AG20443 (cell line): ENCODE results near the gene LNPEP.
A peak's percentile ranks its signal among the peaks of the same experiment; 100 is the strongest.

Source experiments
- DNase-seq: peaks from one replicate; pipeline ENCODE4 v3.0.0; 2012; ENCODE audit warnings: low spot score, mixed read lengths

Gene LNPEP

GRCh38 chr5:96935559-96936430, at the start of gene LNPEP:
Gene LNPEP (plus strand): TSS chr5:96936080. CDS start chr5:96936156, 76 bp downstream.
- DNase-seq, result peak; percentile 94

GRCh38 chr5:96893342-96893741, 42.5 kb upstream of the LNPEP start:
- peak; percentile 35 for DNase-seq

- DNase-seq, result no peak
These were observed 39.6 kb upstream of the LNPEP start for GRCh38 chr5:96896276-96896675.

- no peak for DNase-seq
These were observed 39.1 kb upstream of the LNPEP start for GRCh38 chr5:96896806-96897205.

- no peak for DNase-seq
These were observed 34.5 kb upstream of the LNPEP start for GRCh38 chr5:96901384-96901783.

DNA sequence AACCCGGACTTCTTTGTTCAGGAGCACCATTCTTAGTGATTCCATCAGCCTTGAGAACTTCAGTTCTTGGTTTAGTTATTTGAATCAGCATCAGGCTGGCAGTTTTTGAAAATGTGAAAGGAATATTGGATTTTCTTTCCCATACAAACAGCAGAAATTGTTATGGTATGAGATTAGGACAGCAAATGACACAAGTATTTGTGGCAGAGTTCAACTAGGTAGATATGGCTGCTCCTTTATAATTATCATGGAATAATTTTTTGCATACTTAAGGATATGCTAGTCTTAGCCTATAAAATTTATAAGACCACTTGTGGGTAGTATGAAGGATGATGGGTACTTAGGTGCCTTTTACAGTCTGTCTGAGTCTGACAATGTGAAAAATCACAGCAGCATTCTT, 34.0 kb upstream of the LNPEP start:
- DNase-seq, result no peak

DNA sequence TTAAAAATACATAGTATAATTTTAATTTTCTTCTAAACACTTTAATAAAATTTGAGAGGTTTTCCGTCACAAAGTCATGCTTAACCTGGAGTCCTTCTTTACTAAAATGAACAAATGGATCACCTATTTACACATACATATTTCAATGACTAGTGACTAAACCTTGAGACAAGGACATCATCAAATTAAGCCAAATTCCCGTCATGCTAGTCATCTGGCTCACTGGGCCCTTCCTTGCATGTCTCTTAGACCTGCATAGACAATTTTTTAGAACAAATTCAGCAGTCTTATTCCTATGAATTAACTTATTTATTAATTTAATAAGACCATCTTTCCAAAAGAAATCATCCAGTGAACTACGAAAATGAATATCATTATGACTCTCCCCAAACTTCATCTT, 33.0 kb upstream of the LNPEP start:
- DNase-seq, result no peak

DNA sequence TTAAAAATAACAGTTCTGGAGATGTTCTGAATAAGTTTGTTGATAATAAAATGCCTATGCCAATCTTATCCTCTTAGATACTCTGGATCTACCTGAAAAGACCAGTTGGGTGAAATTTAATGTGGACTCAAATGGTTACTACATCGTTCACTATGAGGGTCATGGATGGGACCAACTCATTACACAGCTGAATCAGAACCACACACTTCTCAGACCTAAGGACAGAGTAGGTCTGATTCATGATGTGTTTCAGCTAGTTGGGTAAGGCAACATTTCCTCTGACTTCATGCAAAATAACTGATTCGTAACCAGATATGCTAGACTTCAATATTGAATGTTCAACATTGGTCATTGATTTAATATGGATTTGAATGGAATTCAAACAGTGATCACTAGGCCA, 32.6 kb upstream of the LNPEP start:
- DNase-seq, result no peak

GRCh38 chr5:96904054-96904931, 31.6 kb upstream of the LNPEP start:
- no peak for DNase-seq

DNA sequence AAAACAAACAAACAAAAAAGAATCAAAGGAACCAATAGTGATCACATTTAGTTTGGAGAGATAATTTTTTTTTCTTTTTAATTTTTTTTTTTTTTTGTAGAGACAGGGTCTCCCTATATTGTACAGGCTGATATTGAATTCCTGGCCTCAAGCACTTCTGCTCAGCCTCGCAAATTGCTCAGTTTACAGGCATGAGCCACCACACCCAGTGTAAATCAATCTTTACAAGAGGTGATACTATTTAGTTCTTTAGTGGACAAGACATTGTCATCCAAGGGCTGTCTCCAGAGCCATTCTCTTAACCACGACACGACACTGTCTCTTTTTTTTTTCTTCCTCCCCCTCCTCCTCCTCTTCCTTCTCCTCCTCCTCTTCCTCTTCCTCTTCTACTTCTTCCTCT, 30.0 kb upstream of the LNPEP start:
- DNase-seq, result no peak

GRCh38 chr5:96909003-96909402, 26.9 kb upstream of the LNPEP start:
- no peak for DNase-seq

- DNase-seq, result no peak
These were observed 26.4 kb upstream of the LNPEP start for GRCh38 chr5:96909435-96909834.

DNA sequence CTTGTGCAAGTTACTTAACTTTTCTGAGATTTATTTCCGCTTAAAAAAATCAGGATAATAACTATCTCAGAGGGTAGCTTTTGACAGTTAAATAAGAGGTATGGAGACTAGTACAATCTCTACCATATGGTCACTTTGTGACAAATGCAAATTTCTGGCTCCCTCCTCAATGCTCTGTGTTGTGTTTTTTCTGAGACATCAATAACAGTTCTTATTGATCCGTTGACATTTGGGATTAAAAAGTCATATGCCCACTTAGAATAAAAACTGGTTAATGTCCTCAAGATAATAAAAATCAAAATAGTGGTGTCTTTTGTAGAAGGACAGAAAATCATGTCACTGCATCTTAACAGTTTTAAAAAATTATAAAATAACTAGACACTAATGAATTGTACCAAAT, 24.7 kb upstream of the LNPEP start:
- no peak for DNase-seq

- no peak for DNase-seq
These were observed 22.6 kb upstream of the LNPEP start for GRCh38 chr5:96913233-96913632.

DNA sequence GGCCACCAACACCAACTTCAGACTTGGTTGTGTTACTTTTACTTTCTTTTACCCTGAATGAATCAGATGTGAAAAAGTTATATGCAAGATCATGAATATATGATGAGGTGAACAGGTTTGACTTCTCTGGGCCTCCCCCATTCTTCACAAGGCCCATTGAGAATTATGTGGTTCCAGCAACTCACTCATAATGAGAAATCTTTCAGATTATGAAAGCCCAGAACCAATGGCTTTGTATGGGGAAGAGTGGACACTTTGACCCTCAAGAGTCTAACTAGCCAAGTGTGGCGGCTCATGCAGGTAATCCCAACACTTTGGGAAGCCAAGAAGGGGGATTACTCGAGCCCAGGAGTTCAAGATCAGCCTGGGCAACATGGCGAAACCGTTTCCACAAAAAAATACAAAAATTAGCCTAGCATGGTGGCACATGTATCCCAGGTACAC, 16.1 kb upstream of the LNPEP start:
- no peak for DNase-seq

DNA sequence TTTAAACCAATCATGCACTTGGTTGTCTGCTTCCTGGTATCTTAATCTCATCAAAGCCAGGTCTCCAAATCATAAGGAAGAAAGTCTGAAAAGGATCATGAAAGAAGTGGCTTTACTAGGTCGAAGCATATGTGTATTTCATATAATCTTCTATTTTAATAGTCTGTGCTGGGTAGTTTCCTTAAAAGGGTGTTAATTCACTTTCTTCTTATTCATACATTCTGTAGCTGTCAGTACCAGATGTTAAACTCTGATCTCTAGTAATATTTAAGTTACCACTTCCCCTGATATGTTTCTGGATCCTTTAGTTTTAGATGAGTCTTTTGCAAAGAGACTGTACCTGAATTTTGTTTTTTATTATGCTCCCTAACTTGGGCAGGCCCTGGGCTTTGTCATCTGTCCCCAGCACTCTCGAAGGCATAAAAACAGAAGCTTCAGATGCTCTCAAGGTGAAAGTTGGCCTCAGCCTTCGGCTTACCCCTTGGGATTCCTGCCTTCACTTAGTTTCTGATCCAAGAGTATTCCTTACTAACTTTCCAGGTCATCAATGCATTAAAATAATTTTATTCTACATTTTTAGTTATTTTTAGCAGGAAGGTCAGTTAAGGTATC, 15.0 kb upstream of the LNPEP start:
- no peak for DNase-seq

DNA sequence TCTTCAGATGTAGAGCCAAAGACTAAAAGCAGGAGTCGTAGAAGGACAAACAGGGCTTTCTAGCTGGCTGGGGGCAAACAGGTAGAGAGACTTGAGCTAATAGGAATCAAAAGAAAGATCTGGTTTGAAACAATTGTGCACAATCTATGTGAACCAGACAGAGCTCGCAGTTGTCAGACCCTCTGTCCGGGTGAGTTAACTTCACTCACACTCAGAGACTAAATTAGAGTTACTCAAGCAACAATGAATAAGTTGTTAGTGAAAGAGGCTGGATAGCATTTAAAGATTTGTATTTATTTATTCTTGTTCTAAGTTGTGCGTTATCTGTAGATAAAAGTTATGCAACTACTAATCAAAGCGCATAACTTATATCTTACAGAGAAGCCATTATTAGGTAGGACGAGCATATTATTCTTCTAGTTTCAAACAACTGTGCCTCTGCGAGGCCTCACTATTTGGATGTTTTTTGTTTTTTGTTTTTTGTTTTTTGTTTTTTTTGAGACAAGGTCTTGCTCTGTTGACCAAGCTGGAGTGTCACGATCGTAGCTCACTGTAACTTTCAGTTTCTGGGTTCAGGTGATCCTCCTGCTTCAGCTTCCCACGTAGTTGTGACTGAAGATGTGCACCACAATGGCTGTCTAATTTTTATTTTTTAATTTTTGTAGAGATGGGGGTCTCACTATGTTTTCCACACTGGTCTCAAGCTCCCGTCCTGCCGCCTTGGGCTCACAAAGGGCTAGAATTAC, 13.2 kb upstream of the LNPEP start:
- no peak for DNase-seq

- no peak for DNase-seq
These were observed 11.8 kb upstream of the LNPEP start for GRCh38 chr5:96924016-96924443.

- no peak for DNase-seq
These were observed 9.6 kb upstream of the LNPEP start for GRCh38 chr5:96926276-96926675.

DNA sequence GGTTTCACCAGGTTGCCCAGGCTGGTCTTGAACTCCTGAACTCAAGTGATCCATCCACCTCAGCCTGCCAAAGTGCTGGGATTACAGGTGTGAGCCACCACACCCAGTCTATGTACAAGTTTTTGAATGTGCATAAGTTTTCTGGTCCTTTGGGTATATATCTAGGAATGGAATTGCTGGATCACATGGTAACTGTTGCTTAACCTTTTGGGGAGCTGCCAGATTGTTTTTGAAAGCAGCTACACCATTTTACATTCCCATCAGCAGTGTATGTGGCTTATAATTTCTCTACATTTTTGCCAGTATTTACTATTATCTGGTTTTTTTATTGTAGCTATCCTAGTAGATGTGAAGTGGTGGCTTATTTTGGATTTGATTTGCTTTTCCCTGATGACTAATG, 8.9 kb upstream of the LNPEP start:
- no peak for DNase-seq

- DNase-seq, result no peak
These were observed 6.8 kb upstream of the LNPEP start for GRCh38 chr5:96928931-96929708.
